IMR-90 (cell line): Measurements from ENCODE around the gene PRPF6.

ENCODE experiments used
- MAFK ChIP-seq: IDR thresholded peaks from 2 replicates; pipeline ENCODE4 v1.6.1; 2012; ENCODE audit warnings: low read depth, low read length, improper control_type of control experiment
- MXI1 ChIP-seq: IDR thresholded peaks from 2 replicates; pipeline ENCODE4 v1.6.1; 2012; ENCODE audit warnings: low read depth, mild to moderate bottlenecking, low read length, moderate library complexity, borderline replicate concordance
- POLR2A ChIP-seq: IDR thresholded peaks from 2 replicates; pipeline ENCODE4 v1.6.1; 2012; ENCODE audit warnings: mild to moderate bottlenecking, low read depth, low read length
- RAD21 ChIP-seq: IDR thresholded peaks from 2 replicates; pipeline ENCODE4 v1.6.1; 2012; ENCODE audit warnings: low read length, improper control_type of control experiment
- RCOR1 ChIP-seq: IDR thresholded peaks from 2 replicates; pipeline ENCODE4 v1.6.1; 2012; ENCODE audit warnings: mild to moderate bottlenecking, low read length, improper control_type of control experiment; ENCODE audit not compliant: insufficient replicate concordance
- RFX5 ChIP-seq: IDR thresholded peaks from 2 replicates; pipeline ENCODE4 v1.8.0; 2012; ENCODE audit warnings: low read depth, mild to moderate bottlenecking, low read length, moderate library complexity
- SMC3 ChIP-seq: fragments of 150-350 bp; IDR thresholded peaks from 2 replicates; pipeline ENCODE4 v1.6.1; 2016; ENCODE audit warnings: low read depth, mild to moderate bottlenecking, antibody characterized with exemption, low read length, moderate library complexity
- TF ChIP-seq, protein P1 (sequence below): conservative IDR thresholded peaks from 2 replicates; pipeline ENCODE4 v1.5.1; 2012; ENCODE audit warnings: mild to moderate bottlenecking, low read depth, low read length, improper control_type of control experiment

DNA sequence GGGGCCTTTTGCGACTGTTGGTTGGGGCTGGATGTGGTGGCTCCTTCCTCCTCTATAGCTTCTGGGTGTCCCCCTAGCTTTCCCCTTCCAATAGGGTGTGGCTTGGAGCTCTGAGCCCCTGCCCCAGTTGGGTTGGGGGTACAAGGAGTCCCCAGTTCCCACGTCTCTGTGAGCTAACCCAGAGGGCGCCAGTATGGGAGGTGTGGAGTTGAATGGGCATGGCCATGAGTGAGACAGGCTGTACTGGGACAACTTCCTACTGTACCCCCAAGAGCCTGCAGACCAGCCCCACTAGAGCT, 56.2 kb downstream of the PRPF6 start:
- no peak for TF ChIP-seq POLR2A
- TF ChIP-seq RCOR1: no peak
- no peak for TF ChIP-seq RAD21
- TF ChIP-seq, protein P1, sequence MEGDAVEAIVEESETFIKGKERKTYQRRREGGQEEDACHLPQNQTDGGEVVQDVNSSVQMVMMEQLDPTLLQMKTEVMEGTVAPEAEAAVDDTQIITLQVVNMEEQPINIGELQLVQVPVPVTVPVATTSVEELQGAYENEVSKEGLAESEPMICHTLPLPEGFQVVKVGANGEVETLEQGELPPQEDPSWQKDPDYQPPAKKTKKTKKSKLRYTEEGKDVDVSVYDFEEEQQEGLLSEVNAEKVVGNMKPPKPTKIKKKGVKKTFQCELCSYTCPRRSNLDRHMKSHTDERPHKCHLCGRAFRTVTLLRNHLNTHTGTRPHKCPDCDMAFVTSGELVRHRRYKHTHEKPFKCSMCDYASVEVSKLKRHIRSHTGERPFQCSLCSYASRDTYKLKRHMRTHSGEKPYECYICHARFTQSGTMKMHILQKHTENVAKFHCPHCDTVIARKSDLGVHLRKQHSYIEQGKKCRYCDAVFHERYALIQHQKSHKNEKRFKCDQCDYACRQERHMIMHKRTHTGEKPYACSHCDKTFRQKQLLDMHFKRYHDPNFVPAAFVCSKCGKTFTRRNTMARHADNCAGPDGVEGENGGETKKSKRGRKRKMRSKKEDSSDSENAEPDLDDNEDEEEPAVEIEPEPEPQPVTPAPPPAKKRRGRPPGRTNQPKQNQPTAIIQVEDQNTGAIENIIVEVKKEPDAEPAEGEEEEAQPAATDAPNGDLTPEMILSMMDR: no peak
- no peak for TF ChIP-seq RFX5
- TF ChIP-seq MXI1: no peak
- no peak for TF ChIP-seq MAFK
- TF ChIP-seq SMC3: no peak
